ENCODE data around the gene CHI3L2.

CHI3L2 gene

GRCh38 chr1:111221633-111222291 is 5.8 kb upstream of the CHI3L2 start:
- DNase-seq, result no peak

GRCh38 chr1:111222308-111223125 is 5.0 kb upstream of the CHI3L2 start:
- peak; percentile 30 for DNase-seq

GRCh38 chr1:111223126-111223685 is 4.3 kb upstream of the CHI3L2 start:
- no peak for DNase-seq

GRCh38 chr1:111225091-111225490 is 2.4 kb upstream of the CHI3L2 start:
- no peak for DNase-seq

GRCh38 chr1:111225717-111226400 is 1.7 kb upstream of the CHI3L2 start:
- DNase-seq, result no peak

- peak; percentile 50 for DNase-seq
Measured at GRCh38 chr1:111227851-111228747, 586 bp downstream of the CHI3L2 start.

- no peak for DNase-seq
Measured at GRCh38 chr1:111228748-111229126, 1.2 kb downstream of the CHI3L2 start.

- DNase-seq, result no peak
Measured at GRCh38 chr1:111232134-111232533, 4.6 kb downstream of the CHI3L2 start.

- DNase-seq, result peak; percentile 21
Measured at GRCh38 chr1:111234258-111234657, 6.7 kb downstream of the CHI3L2 start.

GRCh38 chr1:111234866-111235265 is 7.4 kb downstream of the CHI3L2 start:
- DNase-seq, result peak; percentile 35

GRCh38 chr1:111236379-111236778 is 8.9 kb downstream of the CHI3L2 start:
- DNase-seq, result no peak

- DNase-seq, result no peak
Measured at GRCh38 chr1:111236806-111237205, 9.3 kb downstream of the CHI3L2 start.

GRCh38 chr1:111238056-111238795 is 10.7 kb downstream of the CHI3L2 start:
- no peak for DNase-seq

- DNase-seq, result no peak
Measured at GRCh38 chr1:111241797-111242196, 14.3 kb downstream of the CHI3L2 start.

GRCh38 chr1:111242805-111243523 is 15.5 kb downstream of the CHI3L2 start:
- DNase-seq, result no peak

- no peak for DNase-seq
Measured at GRCh38 chr1:111247125-111247838, 19.8 kb downstream of the CHI3L2 start.

- no peak for DNase-seq
Measured at GRCh38 chr1:111249960-111250359, 22.4 kb downstream of the CHI3L2 start.

- no peak for DNase-seq
Measured at GRCh38 chr1:111251570-111251969, 24.1 kb downstream of the CHI3L2 start.

GRCh38 chr1:111252786-111253185 is 25.3 kb downstream of the CHI3L2 start:
- DNase-seq, result no peak

GRCh38 chr1:111253876-111254275 is 26.4 kb downstream of the CHI3L2 start:
- DNase-seq, result no peak
